ENCODE data around the gene FNDC1.

DNA sequence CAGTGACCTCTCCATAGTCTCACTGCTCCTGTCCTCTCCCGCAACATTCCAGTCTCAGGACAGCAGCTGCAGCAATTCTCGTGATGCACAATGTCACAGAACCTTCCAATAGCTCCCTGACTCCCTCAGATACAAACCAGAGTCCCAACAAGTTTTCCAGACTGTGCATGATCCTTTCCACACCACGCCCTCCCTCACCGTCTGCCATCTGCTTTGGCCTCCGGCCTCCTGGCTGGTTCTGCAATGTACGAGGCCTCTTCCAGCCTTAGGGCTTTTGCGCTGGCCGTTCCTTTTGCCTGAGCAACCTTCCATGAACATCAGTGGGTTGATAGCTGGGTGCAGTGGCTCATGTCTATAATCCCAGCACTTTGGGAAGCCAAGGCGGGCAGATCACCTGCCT, 9.6 kb downstream of the FNDC1 start:
- TF ChIP-seq SNRNP70 (IDR thresholded peaks at IDR 0.05; ENCODE audit: low read depth, low read length): no peak
- TF ChIP-seq NFYB (CRISPR knock-in tag; IDR thresholded peaks at IDR 0.05): no peak
- no peak for TF ChIP-seq SRSF1 (optimal IDR thresholded peaks at IDR 0.05; ENCODE audit: low read depth, low read length)
- TF ChIP-seq CBFB (CRISPR knock-in tag; IDR thresholded peaks at IDR 0.05): no peak
- TF ChIP-seq, protein P1, sequence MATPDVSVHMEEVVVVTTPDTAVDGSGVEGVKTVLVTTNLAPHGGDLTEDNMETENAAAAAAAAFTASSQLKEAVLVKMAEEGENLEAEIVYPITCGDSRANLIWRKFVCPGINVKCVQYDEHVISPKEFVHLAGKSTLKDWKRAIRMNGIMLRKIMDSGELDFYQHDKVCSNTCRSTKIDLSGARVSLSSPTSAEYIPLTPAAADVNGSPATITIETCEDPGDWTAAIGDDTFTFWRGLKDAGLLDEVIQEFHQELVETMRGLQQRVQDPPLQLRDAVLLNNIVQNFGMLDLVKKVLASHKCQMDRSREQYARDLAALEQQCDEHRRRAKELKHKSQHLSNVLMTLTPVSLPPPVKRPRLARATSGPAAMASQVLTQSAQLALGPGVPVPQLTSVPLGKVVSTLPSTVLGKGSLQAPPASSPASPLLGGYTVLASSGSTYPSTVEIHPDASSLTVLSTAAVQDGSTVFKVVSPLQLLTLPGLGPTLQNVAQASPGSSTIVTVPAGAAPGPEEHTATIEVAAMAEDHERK (CRISPR knock-in tag; IDR thresholded peaks at IDR 0.05; ENCODE audit: low read depth): no peak
- no peak for TF ChIP-seq BHLHE40 (IDR thresholded peaks at IDR 0.05; ENCODE audit: low read length)
- no peak for TF ChIP-seq MBNL3 (CRISPR knock-in tag; conservative IDR thresholded peaks at IDR 0.05)
